ENCODE measurements around the gene SLC38A5. TPM values are rescaled to one million over a fixed set of nuclear protein-coding genes. Genes with fewer than 3 reads are reported as not detected.

Gene SLC38A5
- total and polyA plus RNA-seq, 9 of the 15 experiments (the other 6 are each of a cell fraction or from before 2014, with no cell fraction given), result 9.3 to 228 (median 142) TPM

DNA sequence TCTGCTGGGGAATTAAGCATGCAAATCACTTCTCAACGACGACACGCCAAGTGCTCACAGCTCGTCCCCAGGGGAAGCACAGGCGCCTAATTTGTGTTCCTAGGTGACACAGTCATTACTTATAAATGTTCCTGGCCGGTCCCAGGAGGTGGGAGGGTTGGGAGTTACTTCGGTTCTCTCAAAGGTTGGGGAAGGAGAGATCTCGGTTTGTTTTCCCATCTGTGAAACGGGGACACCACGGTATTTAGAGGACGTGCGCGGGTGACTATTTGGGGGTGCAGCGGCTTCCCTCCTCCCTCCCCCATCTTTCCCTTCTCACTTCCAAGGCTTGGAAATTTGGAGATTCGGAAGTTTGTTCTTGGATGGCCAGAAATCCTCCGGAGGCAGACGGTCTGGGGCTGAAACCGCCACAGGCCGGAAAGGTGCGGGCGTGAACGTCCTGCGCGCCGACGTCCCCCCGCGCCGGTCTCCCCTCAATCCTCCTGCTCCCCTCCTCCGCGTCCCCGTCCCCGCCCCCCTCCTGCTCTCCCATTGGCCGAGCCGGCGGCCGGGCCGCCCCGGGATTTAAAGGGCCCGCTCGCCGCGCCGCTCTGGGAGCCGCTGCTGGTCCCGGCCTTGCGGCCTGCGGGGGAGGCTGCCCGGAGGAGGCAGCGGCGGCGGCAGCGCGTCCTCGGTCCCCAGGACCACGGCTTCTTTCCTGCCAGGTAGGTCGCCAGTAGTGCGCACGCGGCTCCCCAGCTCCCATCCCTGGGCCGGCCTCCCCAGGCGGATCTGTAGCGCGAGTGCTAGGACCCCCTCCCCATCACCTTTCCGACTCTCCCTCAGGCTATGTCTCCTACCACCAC is 38.6 kb upstream of the SLC38A5 start, which contains the start of gene PORCN (continued):
- TF ChIP-seq, protein P1, sequence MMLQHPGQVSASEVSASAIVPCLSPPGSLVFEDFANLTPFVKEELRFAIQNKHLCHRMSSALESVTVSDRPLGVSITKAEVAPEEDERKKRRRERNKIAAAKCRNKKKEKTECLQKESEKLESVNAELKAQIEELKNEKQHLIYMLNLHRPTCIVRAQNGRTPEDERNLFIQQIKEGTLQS (IDR thresholded peaks at IDR 0.05), result no peak
- TF ChIP-seq, protein P1 (CRISPR knock-in tag; conservative IDR thresholded peaks at IDR 0.05), result no peak
- no peak for TF ChIP-seq ASH1L (IDR thresholded peaks at IDR 0.05; ENCODE audit: borderline replicate concordance, low read depth, partially characterized antibody)
- TF ChIP-seq ATF1 (CRISPR knock-in tag; IDR thresholded peaks at IDR 0.05), result no peak
- TF ChIP-seq ATF1 (tag; IDR thresholded peaks at IDR 0.05), result peak; percentile 51; the same call in 1 of the 2 replicates
- no peak for TF ChIP-seq ZNF134 (CRISPR knock-in tag; conservative IDR thresholded peaks at IDR 0.05)
- TF ChIP-seq, protein P2, sequence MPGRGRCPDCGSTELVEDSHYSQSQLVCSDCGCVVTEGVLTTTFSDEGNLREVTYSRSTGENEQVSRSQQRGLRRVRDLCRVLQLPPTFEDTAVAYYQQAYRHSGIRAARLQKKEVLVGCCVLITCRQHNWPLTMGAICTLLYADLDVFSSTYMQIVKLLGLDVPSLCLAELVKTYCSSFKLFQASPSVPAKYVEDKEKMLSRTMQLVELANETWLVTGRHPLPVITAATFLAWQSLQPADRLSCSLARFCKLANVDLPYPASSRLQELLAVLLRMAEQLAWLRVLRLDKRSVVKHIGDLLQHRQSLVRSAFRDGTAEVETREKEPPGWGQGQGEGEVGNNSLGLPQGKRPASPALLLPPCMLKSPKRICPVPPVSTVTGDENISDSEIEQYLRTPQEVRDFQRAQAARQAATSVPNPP (IDR thresholded peaks at IDR 0.05; ENCODE audit: borderline replicate concordance, insufficient read depth, insufficient read length), result no peak
- 0 out of 2 replicates have a peak, but pooled peaks have one; percentile 33 for TF ChIP-seq GABPA (tag; conservative IDR thresholded peaks at IDR 0.05; ENCODE audit: low read depth)
- TF ChIP-seq NRF1 (conservative IDR thresholded peaks at IDR 0.05 in 1 of 2, IDR thresholded peaks at IDR 0.05 in 1 of 2), result peak; percentile 62 to 67
- TF ChIP-seq ZNF707 (CRISPR knock-in tag; conservative IDR thresholded peaks at IDR 0.05), result no peak
- TF ChIP-seq ZNF212 (CRISPR knock-in tag; IDR thresholded peaks at IDR 0.05), result no peak
- TF ChIP-seq, protein P3, sequence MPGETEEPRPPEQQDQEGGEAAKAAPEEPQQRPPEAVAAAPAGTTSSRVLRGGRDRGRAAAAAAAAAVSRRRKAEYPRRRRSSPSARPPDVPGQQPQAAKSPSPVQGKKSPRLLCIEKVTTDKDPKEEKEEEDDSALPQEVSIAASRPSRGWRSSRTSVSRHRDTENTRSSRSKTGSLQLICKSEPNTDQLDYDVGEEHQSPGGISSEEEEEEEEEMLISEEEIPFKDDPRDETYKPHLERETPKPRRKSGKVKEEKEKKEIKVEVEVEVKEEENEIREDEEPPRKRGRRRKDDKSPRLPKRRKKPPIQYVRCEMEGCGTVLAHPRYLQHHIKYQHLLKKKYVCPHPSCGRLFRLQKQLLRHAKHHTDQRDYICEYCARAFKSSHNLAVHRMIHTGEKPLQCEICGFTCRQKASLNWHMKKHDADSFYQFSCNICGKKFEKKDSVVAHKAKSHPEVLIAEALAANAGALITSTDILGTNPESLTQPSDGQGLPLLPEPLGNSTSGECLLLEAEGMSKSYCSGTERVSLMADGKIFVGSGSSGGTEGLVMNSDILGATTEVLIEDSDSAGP (CRISPR knock-in tag; IDR thresholded peaks at IDR 0.05), result peak; percentile 93
- 0 out of 2 replicates have a peak, but pooled peaks have one; percentile 24 for TF ChIP-seq SMARCE1 (IDR thresholded peaks at IDR 0.05)
- no peak for TF ChIP-seq ATF7 (IDR thresholded peaks at IDR 0.05)
- TF ChIP-seq KLF16 (IDR thresholded peaks at IDR 0.05), result 0 out of 2 replicates have a peak, but pooled peaks have one; percentile 19
- TF ChIP-seq RNF2 (IDR thresholded peaks at IDR 0.05), result no peak
- no peak for TF ChIP-seq PHF21A (IDR thresholded peaks at IDR 0.05; ENCODE audit: borderline replicate concordance, low read depth)
- TF ChIP-seq, protein P4, sequence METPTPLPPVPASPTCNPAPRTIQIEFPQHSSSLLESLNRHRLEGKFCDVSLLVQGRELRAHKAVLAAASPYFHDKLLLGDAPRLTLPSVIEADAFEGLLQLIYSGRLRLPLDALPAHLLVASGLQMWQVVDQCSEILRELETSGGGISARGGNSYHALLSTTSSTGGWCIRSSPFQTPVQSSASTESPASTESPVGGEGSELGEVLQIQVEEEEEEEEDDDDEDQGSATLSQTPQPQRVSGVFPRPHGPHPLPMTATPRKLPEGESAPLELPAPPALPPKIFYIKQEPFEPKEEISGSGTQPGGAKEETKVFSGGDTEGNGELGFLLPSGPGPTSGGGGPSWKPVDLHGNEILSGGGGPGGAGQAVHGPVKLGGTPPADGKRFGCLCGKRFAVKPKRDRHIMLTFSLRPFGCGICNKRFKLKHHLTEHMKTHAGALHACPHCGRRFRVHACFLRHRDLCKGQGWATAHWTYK (CRISPR knock-in tag; IDR thresholded peaks at IDR 0.05), result no peak
- no peak for TF ChIP-seq ZKSCAN1 (IDR thresholded peaks at IDR 0.05; ENCODE audit: low read depth, low read length)
- TF ChIP-seq, protein P5, sequence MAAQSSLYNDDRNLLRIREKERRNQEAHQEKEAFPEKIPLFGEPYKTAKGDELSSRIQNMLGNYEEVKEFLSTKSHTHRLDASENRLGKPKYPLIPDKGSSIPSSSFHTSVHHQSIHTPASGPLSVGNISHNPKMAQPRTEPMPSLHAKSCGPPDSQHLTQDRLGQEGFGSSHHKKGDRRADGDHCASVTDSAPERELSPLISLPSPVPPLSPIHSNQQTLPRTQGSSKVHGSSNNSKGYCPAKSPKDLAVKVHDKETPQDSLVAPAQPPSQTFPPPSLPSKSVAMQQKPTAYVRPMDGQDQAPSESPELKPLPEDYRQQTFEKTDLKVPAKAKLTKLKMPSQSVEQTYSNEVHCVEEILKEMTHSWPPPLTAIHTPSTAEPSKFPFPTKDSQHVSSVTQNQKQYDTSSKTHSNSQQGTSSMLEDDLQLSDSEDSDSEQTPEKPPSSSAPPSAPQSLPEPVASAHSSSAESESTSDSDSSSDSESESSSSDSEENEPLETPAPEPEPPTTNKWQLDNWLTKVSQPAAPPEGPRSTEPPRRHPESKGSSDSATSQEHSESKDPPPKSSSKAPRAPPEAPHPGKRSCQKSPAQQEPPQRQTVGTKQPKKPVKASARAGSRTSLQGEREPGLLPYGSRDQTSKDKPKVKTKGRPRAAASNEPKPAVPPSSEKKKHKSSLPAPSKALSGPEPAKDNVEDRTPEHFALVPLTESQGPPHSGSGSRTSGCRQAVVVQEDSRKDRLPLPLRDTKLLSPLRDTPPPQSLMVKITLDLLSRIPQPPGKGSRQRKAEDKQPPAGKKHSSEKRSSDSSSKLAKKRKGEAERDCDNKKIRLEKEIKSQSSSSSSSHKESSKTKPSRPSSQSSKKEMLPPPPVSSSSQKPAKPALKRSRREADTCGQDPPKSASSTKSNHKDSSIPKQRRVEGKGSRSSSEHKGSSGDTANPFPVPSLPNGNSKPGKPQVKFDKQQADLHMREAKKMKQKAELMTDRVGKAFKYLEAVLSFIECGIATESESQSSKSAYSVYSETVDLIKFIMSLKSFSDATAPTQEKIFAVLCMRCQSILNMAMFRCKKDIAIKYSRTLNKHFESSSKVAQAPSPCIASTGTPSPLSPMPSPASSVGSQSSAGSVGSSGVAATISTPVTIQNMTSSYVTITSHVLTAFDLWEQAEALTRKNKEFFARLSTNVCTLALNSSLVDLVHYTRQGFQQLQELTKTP (IDR thresholded peaks at IDR 0.05; ENCODE audit: low read depth in 1 of 2, partially characterized antibody in 2 of 2), result no peak

Data from K562 (cell line).